Right atrium auricular region (tissue), 2 donors: ENCODE data around the gene BICDL1. TPM values are rescaled to one million over a fixed set of nuclear protein-coding genes. Genes with fewer than 3 reads are reported as not detected.

Experiments
- DNase-seq: peaks from one replicate; pipeline ENCODE4 v3.0.0-alpha.2; 2019; ENCODE audit warnings: low spot score
- H3K27ac ChIP-seq, 2 donors: fragments of 200-600 bp; sonication (generic); 1 replicate in 1 of 2; 2 replicates in 1 of 2; pipeline ENCODE4 v1.5.1; 2016 to 2019
- H3K27me3 ChIP-seq, 2 donors: fragments of 200-600 bp; sonication (generic); one replicate each; pipeline versions ENCODE4 v1.5.1 to v1.6.0; 2017 to 2019
- H3K36me3 ChIP-seq: fragments of 200-600 bp; sonication (generic); one replicate; pipeline ENCODE4 v1.5.1; 2016
- H3K4me1 ChIP-seq, 2 donors: fragments of 200-600 bp; sonication (generic); one replicate each; pipeline versions ENCODE4 v1.5.1 to v1.6.0; 2017 to 2019
- H3K4me3 ChIP-seq, 2 donors: fragments of 200-600 bp; sonication (generic); 1 replicate in 1 of 2; 2 replicates in 1 of 2; pipeline ENCODE4 v1.5.1; 2017 to 2019; ENCODE audit warnings: mild to moderate bottlenecking in 1 of 2, moderate library complexity in 1 of 2
- H3K9me3 ChIP-seq, 2 donors: fragments of 200-600 bp; sonication (generic); one replicate each; pipeline ENCODE4 v1.5.1; 2019
- CTCF ChIP-seq, 2 donors: fragments of 200-600 bp; sonication (generic); IDR thresholded peaks; one replicate each; pipeline ENCODE4 v1.5.1; 2019; ENCODE audit warnings: antibody characterized with exemption in 2 of 2
- total RNA-seq, 2 donors: library from RNA; depleted of rRNA; stranded (reverse); fragments of >200 nt; gene quantifications; one replicate each; pipeline ENCODE4 v1.1.0, GENCODE V29; 2016

The BICDL1 gene
- total RNA-seq, 2 donors from 2014 or later, result 9.8 to 47.2 TPM

GRCh38 chr12:120051535-120051934 lies 62.5 kb downstream of the BICDL1 start:
- no peak for DNase-seq
- no peaks in the 10 kb centered on the region for H3K4me1 ChIP-seq
- H3K27me3 ChIP-seq, result no peaks in the 10 kb centered on the region
- TF ChIP-seq CTCF (IDR thresholded peaks at IDR 0.05), result no peak
- no peaks in the 10 kb centered on the region for H3K36me3 ChIP-seq
- H3K4me3 ChIP-seq, result no peak overlapping the region
- no peaks in the 10 kb centered on the region for H3K9me3 ChIP-seq
- H3K27ac ChIP-seq, result no peak overlapping the region

GRCh38 chr12:120054293-120054692 lies 65.3 kb downstream of the BICDL1 start:
- Histone ChIP-seq H3K4me1 (no peaks in the 10 kb centered on the region), H3K27me3 (no peaks in the 10 kb centered on the region), H3K36me3 (no peaks in the 10 kb centered on the region), H3K27ac (no peak overlapping the region), H3K4me3 (no peak overlapping the region), H3K9me3 (no peaks in the 10 kb centered on the region)
- TF ChIP-seq CTCF (IDR thresholded peaks at IDR 0.05), result no peak
- no peak for DNase-seq

GRCh38 chr12:120055231-120056000 lies 66.4 kb downstream of the BICDL1 start:
- H3K9me3 ChIP-seq, result no peaks in the 10 kb centered on the region
- no peak for DNase-seq
- H3K36me3 ChIP-seq, result no peaks in the 10 kb centered on the region
- TF ChIP-seq CTCF (IDR thresholded peaks at IDR 0.05), result no peak
- H3K27me3 ChIP-seq, result no peaks in the 10 kb centered on the region
- H3K4me3 ChIP-seq, result no peak overlapping the region
- H3K4me1 ChIP-seq, result no peaks in the 10 kb centered on the region
- no peak overlapping the region for H3K27ac ChIP-seq

GRCh38 chr12:120056739-120057138 lies 67.7 kb downstream of the BICDL1 start:
- H3K9me3 ChIP-seq, result no peaks in the 10 kb centered on the region
- DNase-seq, result no peak
- no peaks in the 10 kb centered on the region for H3K27me3 ChIP-seq
- no peak overlapping the region for H3K27ac ChIP-seq
- H3K4me1 ChIP-seq, result no peaks in the 10 kb centered on the region
- no peak overlapping the region for H3K4me3 ChIP-seq
- H3K36me3 ChIP-seq, result no peaks in the 10 kb centered on the region
- no peak for TF ChIP-seq CTCF (IDR thresholded peaks at IDR 0.05)

- Histone ChIP-seq H3K27me3 (no peaks in the 10 kb centered on the region), H3K9me3 (no peaks in the 10 kb centered on the region), H3K4me1 (peaks cover 0 to 1% of the 10 kb centered on the region in 2 donors), H3K27ac (no peak overlapping the region), H3K4me3 (no peak overlapping the region), H3K36me3 (no peaks in the 10 kb centered on the region)
- no peak for DNase-seq
- no peak for TF ChIP-seq CTCF (IDR thresholded peaks at IDR 0.05)
These were observed 71.2 kb downstream of the BICDL1 start for GRCh38 chr12:120060196-120060595.

- H3K27ac ChIP-seq, result no peak overlapping the region
- peaks cover 0 to 5% of the 10 kb centered on the region in 2 donors for H3K4me1 ChIP-seq
- no peak for TF ChIP-seq CTCF (IDR thresholded peaks at IDR 0.05)
- DNase-seq, result no peak
- H3K4me3 ChIP-seq, result no peak overlapping the region
- no peaks in the 10 kb centered on the region for H3K9me3 ChIP-seq
- H3K36me3 ChIP-seq, result no peaks in the 10 kb centered on the region
- no peaks in the 10 kb centered on the region for H3K27me3 ChIP-seq
These were observed 71.7 kb downstream of the BICDL1 start for GRCh38 chr12:120060717-120061116.
